Epidermal melanocyte (primary cell): Measurements from ENCODE around the gene SFI1.
"Not testable (repeated sequence)": the region's sequence is repeated elsewhere in the genome, so short reads cannot be mapped to it uniquely, and the experiment has no call there.

ENCODE experiments used
- DNase-seq: peaks from one replicate; pipeline ENCODE4 v3.0.0; 2011; ENCODE audit warnings: low spot score; ENCODE audit not compliant: insufficient read length

Gene SFI1

GRCh38 chr22:31496007-31496734 lies at the start of gene SFI1:
SFI1 (plus strand) TSS chr22:31496536; CDS start chr22:31508285, 11,749 bp downstream.
- DNase-seq = peak; percentile 74

- no peak for DNase-seq
Observed at GRCh38 chr22:31446767-31447166, 49.6 kb upstream of the SFI1 start.

GRCh38 chr22:31447337-31447736 lies 49.0 kb upstream of the SFI1 start:
- DNase-seq = no peak

- DNase-seq = no peak
Observed at GRCh38 chr22:31448382-31448781, 48.0 kb upstream of the SFI1 start.

GRCh38 chr22:31449506-31449905 lies 46.8 kb upstream of the SFI1 start:
- no peak for DNase-seq

GRCh38 chr22:31451709-31452571 lies 44.4 kb upstream of the SFI1 start:
- DNase-seq = no peak

GRCh38 chr22:31461699-31462098 lies 34.6 kb upstream of the SFI1 start:
- DNase-seq = no peak

- no peak for DNase-seq
Observed at GRCh38 chr22:31465307-31465706, 31.0 kb upstream of the SFI1 start.

- no peak for DNase-seq
Observed at GRCh38 chr22:31474743-31475142, 21.6 kb upstream of the SFI1 start.

- no peak for DNase-seq
Observed at GRCh38 chr22:31475800-31476199, 20.5 kb upstream of the SFI1 start.

GRCh38 chr22:31477329-31477728 lies 19.0 kb upstream of the SFI1 start:
- DNase-seq = no peak

GRCh38 chr22:31481129-31481528 lies 15.2 kb upstream of the SFI1 start:
- DNase-seq = no peak

GRCh38 chr22:31482470-31482869 lies 13.9 kb upstream of the SFI1 start:
- DNase-seq = not testable (repeated sequence)

- not testable (repeated sequence) for DNase-seq
Observed at GRCh38 chr22:31486369-31486768, 10.0 kb upstream of the SFI1 start.

- DNase-seq = no peak
Observed at GRCh38 chr22:31486951-31487350, 9.4 kb upstream of the SFI1 start.

GRCh38 chr22:31488346-31488883 lies 7.9 kb upstream of the SFI1 start:
- DNase-seq = no peak

- no peak for DNase-seq
Observed at GRCh38 chr22:31488988-31489617, 7.2 kb upstream of the SFI1 start.

- peak; percentile 83 for DNase-seq
Observed at GRCh38 chr22:31489632-31490495, 6.5 kb upstream of the SFI1 start, which contains the start of gene EIF4ENIF1. EIF4ENIF1 (minus strand) TSS chr22:31489842; CDS start chr22:31488718, 1,124 bp downstream.

GRCh38 chr22:31490496-31490925 lies 5.8 kb upstream of the SFI1 start:
- DNase-seq = peak; percentile 30

- DNase-seq = no peak
Observed at GRCh38 chr22:31491218-31491962, 4.9 kb upstream of the SFI1 start.
